Karpas-422 (cell line): ENCODE measurements around the gene RUNX1. TPM values are rescaled to one million over a fixed set of nuclear protein-coding genes. Genes with fewer than 3 reads are reported as not detected.
"Not testable (repeated sequence)": the region's sequence is repeated elsewhere in the genome, so short reads cannot be mapped to it uniquely, and the experiment has no call there.

Source experiments
- DNase-seq: peaks from one replicate; pipeline ENCODE4 v3.0.0-alpha.2; 2015
- H2AFZ ChIP-seq: fragments of 200-600 bp; sonication (generic); 2 replicates; pipeline ENCODE4 v1.6.1; 2014; ENCODE audit warnings: antibody characterized with exemption, low read length, mixed read lengths
- H3K27ac ChIP-seq: fragments of 200-600 bp; sonication (generic); 2 replicates; pipeline ENCODE4 v1.5.1; 2014; ENCODE audit warnings: mild to moderate bottlenecking, low read length, moderate library complexity
- H3K27me3 ChIP-seq: fragments of 200-600 bp; sonication (generic); 2 replicates; pipeline ENCODE4 v1.6.1; 2014; ENCODE audit warnings: low read length, mixed read lengths
- H3K36me3 ChIP-seq: fragments of 200-600 bp; sonication (generic); 2 replicates; pipeline ENCODE4 v1.6.1; 2014; ENCODE audit warnings: low read length, mixed read lengths; ENCODE audit not compliant: insufficient read depth
- H3K4me1 ChIP-seq: fragments of 200-600 bp; sonication (generic); 2 replicates; pipeline ENCODE4 v1.6.1; 2014; ENCODE audit warnings: mild to moderate bottlenecking, low read length, mixed read lengths
- H3K4me2 ChIP-seq: fragments of 200-600 bp; sonication (generic); 2 replicates; pipeline ENCODE4 v1.6.1; 2014; ENCODE audit warnings: low read length, low read depth, mild to moderate bottlenecking; ENCODE audit not compliant: poor library complexity, severe bottlenecking
- H3K4me3 ChIP-seq: fragments of 200-600 bp; sonication (generic); 2 replicates; pipeline ENCODE4 v1.5.1; 2014; ENCODE audit warnings: mild to moderate bottlenecking, antibody characterized with exemption, low read length, mixed read lengths
- H3K79me2 ChIP-seq: fragments of 200-600 bp; sonication (generic); 2 replicates; pipeline ENCODE4 v1.6.1; 2014; ENCODE audit warnings: mild to moderate bottlenecking, low read length, mixed read lengths
- H3K9ac ChIP-seq: fragments of 200-600 bp; sonication (generic); 2 replicates; pipeline ENCODE4 v1.6.0; 2014; ENCODE audit warnings: low read length
- H3K9me2 ChIP-seq: fragments of 200-600 bp; sonication (generic), shearing (Covaris generic); replicated peaks from 2 replicates; pipeline ENCODE4 v1.6.0; 2014; ENCODE audit warnings: mild to moderate bottlenecking, low read length, moderate library complexity; ENCODE audit not compliant: insufficient read depth
- H3K9me3 ChIP-seq: fragments of 300-700, 200-600 bp; sonication (generic); 2 replicates; pipeline ENCODE4 v1.6.1; 2014; ENCODE audit warnings: low read length, mixed read lengths
- H4K20me1 ChIP-seq: fragments of 200-600 bp; sonication (generic); 2 replicates; pipeline ENCODE4 v1.6.1; 2014; ENCODE audit warnings: mild to moderate bottlenecking, antibody characterized with exemption, low read length, low read depth; ENCODE audit not compliant: insufficient read depth
- total RNA-seq: library from RNA; depleted of rRNA; stranded (reverse); fragments of >200 nt; shearing (Covaris generic); gene quantifications from 2 replicates; pipeline ENCODE4 v1.2.3, GENCODE V29; 2014; ENCODE audit warnings: low replicate concordance

RUNX1 gene
- total RNA-seq, 1 experiment from 2014 or later: 20.5 TPM

GRCh38 chr21:34997294-34997693 is 51.8 kb downstream of the RUNX1 start:
- Histone ChIP-seq H3K27me3 (no peaks in the 10 kb centered on the region), H3K27ac (no peak overlapping the region), H2AFZ (no peak overlapping the region), H3K36me3 (no peaks in the 10 kb centered on the region), H4K20me1 (peaks cover 37% of the 10 kb centered on the region), H3K4me2 (no peak overlapping the region), H3K9me2 (no peaks in the 10 kb centered on the region), H3K4me3 (no peak overlapping the region), H3K9me3 (no peaks in the 10 kb centered on the region), H3K9ac (no peak overlapping the region), H3K4me1 (no peaks in the 10 kb centered on the region), H3K79me2 (peaks cover 35% of the 10 kb centered on the region)
- DNase-seq: no peak

- Histone ChIP-seq H3K9me2 (no peaks in the 10 kb centered on the region), H3K4me3 (no peak overlapping the region), H3K27me3 (no peaks in the 10 kb centered on the region), H3K36me3 (no peaks in the 10 kb centered on the region), H3K9ac (no peak overlapping the region), H3K27ac (no peak overlapping the region), H3K9me3 (no peaks in the 10 kb centered on the region), H2AFZ (no peak overlapping the region), H3K4me1 (no peaks in the 10 kb centered on the region), H3K79me2 (peaks cover 32% of the 10 kb centered on the region), H3K4me2 (no peak overlapping the region), H4K20me1 (peaks cover 45% of the 10 kb centered on the region)
- DNase-seq: no peak
These were observed 52.6 kb downstream of the RUNX1 start for GRCh38 chr21:34996304-34997101.

GRCh38 chr21:34995979-34996303 is 53.2 kb downstream of the RUNX1 start:
- Histone ChIP-seq H4K20me1 (peaks cover 50% of the 10 kb centered on the region), H2AFZ (no peak overlapping the region), H3K9me2 (no peaks in the 10 kb centered on the region), H3K36me3 (no peaks in the 10 kb centered on the region), H3K4me1 (no peaks in the 10 kb centered on the region), H3K9me3 (no peaks in the 10 kb centered on the region), H3K9ac (no peak overlapping the region), H3K4me2 (no peak overlapping the region), H3K27me3 (no peaks in the 10 kb centered on the region), H3K79me2 (peaks cover 34% of the 10 kb centered on the region), H3K4me3 (no peak overlapping the region), H3K27ac (no peak overlapping the region)
- DNase-seq: no peak

GRCh38 chr21:34994766-34995631 is 54.1 kb downstream of the RUNX1 start:
- H3K4me3 ChIP-seq: no peak overlapping the region
- peaks cover 50% of the 10 kb centered on the region; the same call in 1 of the 2 replicates for H4K20me1 ChIP-seq
- no peak overlapping the region for H3K9ac ChIP-seq
- H3K79me2 ChIP-seq: peaks cover 29% of the 10 kb centered on the region
- no peaks in the 10 kb centered on the region for H3K9me2 ChIP-seq
- H3K27me3 ChIP-seq: no peaks in the 10 kb centered on the region
- no peak overlapping the region for H3K27ac ChIP-seq
- H3K9me3 ChIP-seq: no peaks in the 10 kb centered on the region
- H3K36me3 ChIP-seq: no peaks in the 10 kb centered on the region
- H3K4me1 ChIP-seq: no peaks in the 10 kb centered on the region
- H3K4me2 ChIP-seq: no peak overlapping the region
- DNase-seq: no peak
- no peak overlapping the region for H2AFZ ChIP-seq

DNA sequence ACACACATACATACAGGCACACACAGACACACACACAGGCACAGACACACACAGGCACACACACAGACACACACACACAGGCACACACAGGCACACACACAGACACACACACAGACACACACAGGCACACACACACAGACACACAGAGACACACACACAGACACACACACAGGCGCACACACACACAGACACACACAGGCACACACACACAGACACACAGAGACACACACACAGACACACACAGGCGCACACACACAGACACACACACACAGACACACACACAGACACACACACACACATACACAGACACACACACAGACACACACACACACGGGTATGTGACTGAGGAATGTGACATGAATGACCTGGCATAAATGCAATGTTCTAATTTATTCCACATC is 55.6 kb downstream of the RUNX1 start:
- H3K36me3 ChIP-seq, H3K4me1 ChIP-seq, DNase-seq, H3K9me2 ChIP-seq, H3K27ac ChIP-seq, H3K4me3 ChIP-seq, H3K9me3 ChIP-seq, H3K27me3 ChIP-seq, H2AFZ ChIP-seq, H3K9ac ChIP-seq, H3K4me2 ChIP-seq: not testable (repeated sequence)
- H4K20me1 ChIP-seq: peaks cover 38% of the 10 kb centered on the region; the same call in 1 of the 2 replicates
- H3K79me2 ChIP-seq: peaks cover 21% of the 10 kb centered on the region

GRCh38 chr21:34992736-34993398 is 56.2 kb downstream of the RUNX1 start:
- Histone ChIP-seq H3K4me3 (no peak overlapping the region), H3K9ac (no peak overlapping the region), H3K4me1 (no peaks in the 10 kb centered on the region; the same call in 1 of the 2 replicates), H3K79me2 (peaks cover 21% of the 10 kb centered on the region), H3K9me3 (no peaks in the 10 kb centered on the region), H3K27me3 (no peaks in the 10 kb centered on the region), H3K36me3 (no peaks in the 10 kb centered on the region), H4K20me1 (peaks cover 38% of the 10 kb centered on the region; the same call in 1 of the 2 replicates), H3K27ac (no peak overlapping the region), H3K9me2 (no peaks in the 10 kb centered on the region), H3K4me2 (no peak overlapping the region), H2AFZ (no peak overlapping the region)
- no peak for DNase-seq

DNA sequence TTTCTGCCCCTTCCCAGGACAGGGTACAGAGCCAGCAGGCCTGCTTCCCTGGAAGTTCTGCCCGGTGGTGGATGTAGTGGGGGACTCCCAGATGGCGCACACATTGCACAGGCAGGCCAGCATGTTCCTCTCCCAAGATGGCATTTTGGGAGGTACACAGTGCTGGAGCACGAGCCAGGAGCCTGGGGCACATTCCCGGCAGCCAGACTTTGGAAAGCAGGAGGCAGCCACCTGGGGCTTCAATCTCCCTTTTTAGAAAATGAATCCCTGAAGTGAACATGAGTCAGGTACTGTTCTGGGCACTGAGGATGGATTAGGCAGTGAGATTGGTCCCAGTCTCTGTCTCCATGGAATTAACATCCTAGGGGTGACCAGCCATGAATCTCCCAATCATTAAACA is 56.9 kb downstream of the RUNX1 start:
- Histone ChIP-seq H3K27me3 (no peaks in the 10 kb centered on the region), H3K79me2 (peaks cover 21% of the 10 kb centered on the region), H3K4me2 (no peak overlapping the region), H3K9ac (no peak overlapping the region), H2AFZ (no peak overlapping the region), H3K9me3 (no peaks in the 10 kb centered on the region), H3K36me3 (no peaks in the 10 kb centered on the region), H4K20me1 (peaks cover 37% of the 10 kb centered on the region; the same call in 1 of the 2 replicates), H3K4me1 (peaks cover 4% of the 10 kb centered on the region; the same call in 1 of the 2 replicates), H3K4me3 (no peak overlapping the region), H3K9me2 (no peaks in the 10 kb centered on the region), H3K27ac (no peak overlapping the region)
- no peak for DNase-seq
